Activated naive CD8-positive, alpha-beta T cell treated with anti-CD3 and anti-CD28 coated beads, Interleukin-2, amount 50 U/mL, for 16 hours (primary cell): ENCODE data around the gene ZBTB25.

Experiments used
- DNase-seq: peaks from one replicate; pipeline ENCODE4 v3.0.0-alpha.2; 2020; ENCODE audit warnings: low read depth, low spot score

The ZBTB25 gene

GRCh38 chr14:64516969-64517368 lies 13.3 kb upstream of the ZBTB25 start:
- no peak for DNase-seq

- DNase-seq = no peak
Measured at GRCh38 chr14:64515053-64515452, 11.4 kb upstream of the ZBTB25 start.

GRCh38 chr14:64513271-64513670 lies 9.6 kb upstream of the ZBTB25 start:
- no peak for DNase-seq

GRCh38 chr14:64510825-64511671 lies 7.4 kb upstream of the ZBTB25 start:
- peak; percentile 15 for DNase-seq

- DNase-seq = no peak
Measured at GRCh38 chr14:64509036-64509435, 5.4 kb upstream of the ZBTB25 start.

GRCh38 chr14:64508215-64508776 lies 4.7 kb upstream of the ZBTB25 start:
- no peak for DNase-seq

GRCh38 chr14:64507376-64508156 lies 3.9 kb upstream of the ZBTB25 start:
- no peak for DNase-seq

- DNase-seq = no peak
Measured at GRCh38 chr14:64506721-64507120, 3.1 kb upstream of the ZBTB25 start.

- peak; percentile 61 for DNase-seq
Measured at GRCh38 chr14:64504897-64505794, 1.5 kb upstream of the ZBTB25 start.

- peak; percentile 77 for DNase-seq
Measured at GRCh38 chr14:64504310-64504896, 765 bp upstream of the ZBTB25 start, which contains the start of gene ZBTB1. ZBTB1 (plus strand) TSS chr14:64504770; CDS start chr14:64521505, 16,735 bp downstream.

- DNase-seq = no peak
Measured at GRCh38 chr14:64502887-64503433, 678 bp downstream of the ZBTB25 start.

- no peak for DNase-seq
Measured at GRCh38 chr14:64502456-64502855, 1.2 kb downstream of the ZBTB25 start.

GRCh38 chr14:64501411-64502171 lies 2.0 kb downstream of the ZBTB25 start:
- no peak for DNase-seq

GRCh38 chr14:64500088-64500487 lies 3.5 kb downstream of the ZBTB25 start:
- DNase-seq = no peak

GRCh38 chr14:64496764-64497163 lies 6.9 kb downstream of the ZBTB25 start:
- no peak for DNase-seq

GRCh38 chr14:64495252-64495651 lies 8.4 kb downstream of the ZBTB25 start:
- DNase-seq = no peak

- DNase-seq = no peak
Measured at GRCh38 chr14:64493455-64493854, 10.2 kb downstream of the ZBTB25 start.

- no peak for DNase-seq
Measured at GRCh38 chr14:64491637-64492036, 12.0 kb downstream of the ZBTB25 start.

GRCh38 chr14:64488590-64489099 lies 15.0 kb downstream of the ZBTB25 start:
- DNase-seq = no peak
